NT2/D1 (cell line): Measurements from ENCODE around the gene MYLK2.

Experiments
- YY1 ChIP-seq: IDR thresholded peaks from 2 replicates; pipeline ENCODE4 v1.6.1; 2011; ENCODE audit not compliant: insufficient read length, insufficient read depth
- ZNF274 ChIP-seq: IDR thresholded peaks from 2 replicates; pipeline ENCODE4 v1.6.1; 2011; ENCODE audit warnings: mild to moderate bottlenecking, low read depth, low read length

GRCh38 chr20:31862157-31862470 lies 43.0 kb downstream of the MYLK2 start:
- TF ChIP-seq YY1, result no peak
- TF ChIP-seq ZNF274, result no peak
